ENCODE measurements around the gene SEMA4D.

SEMA4D gene

GRCh38 chr9:89420397-89421178 is 77.3 kb downstream of the SEMA4D start:
- DNase-seq (ENCODE audit: low read depth) = no peak

GRCh38 chr9:89419978-89420394 is 77.9 kb downstream of the SEMA4D start:
- H3K4me3 ChIP-seq (ENCODE audit: low read depth, low read length) = no peak overlapping the region
- TF ChIP-seq POLR2A (IDR thresholded peaks at IDR 0.05; ENCODE audit: extremely low read depth, insufficient read length) (no peak), MYC (IDR thresholded peaks at IDR 0.05; ENCODE audit: low read depth, low read length) (no peak), MAX (IDR thresholded peaks at IDR 0.05; ENCODE audit: low read depth, low read length) (no peak), CTCF (IDR thresholded peaks at IDR 0.05; ENCODE audit: low read depth, low read length) (no peak)
- no peak for DNase-seq (ENCODE audit: low read depth)

More at GRCh38 chr9:89420397-89421178, 77.3 kb downstream of the SEMA4D start:
- H3K4me3 ChIP-seq (ENCODE audit: low read depth, low read length) = no peak overlapping the region
- TF ChIP-seq CTCF (IDR thresholded peaks at IDR 0.05; ENCODE audit: low read depth, low read length) = no peak
- no peak for TF ChIP-seq MYC (IDR thresholded peaks at IDR 0.05; ENCODE audit: low read depth, low read length)
- no peak for TF ChIP-seq MAX (IDR thresholded peaks at IDR 0.05; ENCODE audit: low read depth, low read length)
- TF ChIP-seq POLR2A (IDR thresholded peaks at IDR 0.05; ENCODE audit: extremely low read depth, insufficient read length) = no peak

- DNase-seq (ENCODE audit: low read depth) = peak; percentile 73
- peak overlapping the region; percentile 19 for H3K4me3 ChIP-seq (ENCODE audit: low read depth, low read length)
- TF ChIP-seq MAX (IDR thresholded peaks at IDR 0.05; ENCODE audit: low read depth, low read length) (no peak), POLR2A (IDR thresholded peaks at IDR 0.05; ENCODE audit: extremely low read depth, insufficient read length) (no peak)
These were observed 78.9 kb downstream of the SEMA4D start for GRCh38 chr9:89418882-89419640.

GRCh38 chr9:89418474-89418845 is 79.5 kb downstream of the SEMA4D start:
- H3K4me3 ChIP-seq (ENCODE audit: low read depth, low read length) = peak overlapping the region; percentile 19
- DNase-seq (ENCODE audit: low read depth) = no peak
- no peak for TF ChIP-seq CTCF (IDR thresholded peaks at IDR 0.05; ENCODE audit: low read depth, low read length)
- TF ChIP-seq MYC (IDR thresholded peaks at IDR 0.05; ENCODE audit: low read depth, low read length) = no peak
- TF ChIP-seq MAX (IDR thresholded peaks at IDR 0.05; ENCODE audit: low read depth, low read length) = no peak

- TF ChIP-seq POLR2A (IDR thresholded peaks at IDR 0.05; ENCODE audit: extremely low read depth, insufficient read length) = no peak
- no peak for TF ChIP-seq CTCF (IDR thresholded peaks at IDR 0.05; ENCODE audit: low read depth, low read length)
- TF ChIP-seq MAX (IDR thresholded peaks at IDR 0.05; ENCODE audit: low read depth, low read length) = no peak
These were observed 80.0 kb downstream of the SEMA4D start for GRCh38 chr9:89417832-89418473.

More at GRCh38 chr9:89417832-89418473, 80.0 kb downstream of the SEMA4D start:
- DNase-seq (ENCODE audit: low read depth) = no peak
- peak overlapping the region; percentile 21 for H3K4me3 ChIP-seq (ENCODE audit: low read depth, low read length)

Measured in NB4 (cell line).